Neuron (in vitro differentiated cells): ENCODE measurements around the gene COX4I2.
"Not testable (repeated sequence)": the region's sequence is repeated elsewhere in the genome, so short reads cannot be mapped to it uniquely, and the experiment has no call there.

Experiments
- H2AFZ ChIP-seq: one replicate; pipeline ENCODE4 v1.6.1; 2013; ENCODE audit warnings: low read depth, mild to moderate bottlenecking, inconsistent platforms, low read length, moderate library complexity
- H3K27me3 ChIP-seq: one replicate; pipeline ENCODE4 v1.6.1; 2013; ENCODE audit warnings: low read length; ENCODE audit not compliant: insufficient read depth
- H3K36me3 ChIP-seq: one replicate; pipeline ENCODE4 v1.6.1; 2013; ENCODE audit warnings: low read length; ENCODE audit not compliant: insufficient read depth
- H3K4me1 ChIP-seq: one replicate; pipeline ENCODE4 v1.6.1; 2013; ENCODE audit warnings: low read length; ENCODE audit not compliant: insufficient read depth
- H3K4me3 ChIP-seq: 2 replicates; pipeline ENCODE4 v1.5.1; 2013; ENCODE audit warnings: mild to moderate bottlenecking, low read length, moderate library complexity
- H3K9me3 ChIP-seq: one replicate; pipeline ENCODE4 v1.6.1; 2013; ENCODE audit warnings: low read length

COX4I2 gene

DNA sequence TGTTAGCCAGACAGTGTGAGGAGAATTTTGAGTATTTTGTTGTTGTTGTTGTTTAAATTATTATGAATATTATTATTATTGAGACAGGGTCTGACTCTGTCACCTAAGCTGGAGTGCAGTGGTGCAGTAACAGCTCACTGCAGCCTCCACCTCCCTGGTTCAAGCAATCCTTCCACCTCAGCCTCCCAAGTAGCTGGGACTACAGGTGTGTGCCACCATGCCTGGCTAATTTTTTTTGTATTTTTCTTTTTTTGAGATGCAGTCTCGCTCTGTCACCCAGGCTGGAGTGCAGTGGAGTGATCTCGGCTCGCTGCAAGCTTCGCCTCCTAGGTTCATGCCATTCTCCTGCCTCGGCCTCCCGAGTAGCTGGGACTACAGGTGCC is 14.6 kb upstream of the COX4I2 start:
- not testable (repeated sequence) for H3K36me3 ChIP-seq, H3K4me3 ChIP-seq, H2AFZ ChIP-seq, H3K4me1 ChIP-seq, H3K27me3 ChIP-seq, H3K9me3 ChIP-seq

DNA sequence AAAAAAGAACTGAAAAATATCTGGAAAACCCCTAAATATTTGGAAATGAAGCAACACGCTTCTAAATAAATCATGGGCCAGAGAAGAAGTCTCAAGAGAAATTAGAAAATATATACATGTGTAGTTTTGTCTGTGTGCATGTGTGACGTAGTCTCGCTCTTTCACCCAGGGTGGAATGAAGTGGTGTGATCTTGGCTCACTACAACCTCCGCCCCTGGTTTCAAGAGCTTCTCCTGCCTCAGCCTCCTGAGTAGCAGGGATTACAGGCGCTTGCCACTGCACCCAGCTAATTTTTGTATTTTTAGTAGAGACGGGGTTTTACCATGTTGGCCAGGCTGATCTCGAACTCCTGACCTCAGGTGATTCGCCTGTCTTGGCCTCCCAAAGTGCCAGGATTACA is 11.2 kb upstream of the COX4I2 start:
- H3K4me1 ChIP-seq, H3K9me3 ChIP-seq, H3K36me3 ChIP-seq, H3K4me3 ChIP-seq, H2AFZ ChIP-seq, H3K27me3 ChIP-seq: not testable (repeated sequence)

DNA sequence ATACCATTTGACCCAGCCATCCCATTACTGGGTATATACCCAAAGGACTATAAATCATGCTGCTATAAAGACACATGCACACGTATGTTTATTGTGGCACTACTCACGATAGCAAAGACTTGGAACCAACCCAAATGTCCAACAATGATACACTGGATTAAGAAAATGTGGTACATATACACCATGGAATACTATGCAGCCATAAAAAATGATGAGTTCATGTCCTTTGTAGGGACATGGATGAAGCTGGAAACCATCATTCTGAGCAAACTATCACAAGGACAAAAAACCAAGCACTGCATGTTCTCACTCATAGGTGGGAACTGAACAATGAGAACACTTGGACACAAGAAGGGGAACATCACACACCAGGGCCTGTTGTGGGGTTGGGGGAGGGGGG is 9.7 kb upstream of the COX4I2 start:
- not testable (repeated sequence) for H3K9me3 ChIP-seq, H3K4me3 ChIP-seq, H3K36me3 ChIP-seq, H2AFZ ChIP-seq, H3K27me3 ChIP-seq, H3K4me1 ChIP-seq

DNA sequence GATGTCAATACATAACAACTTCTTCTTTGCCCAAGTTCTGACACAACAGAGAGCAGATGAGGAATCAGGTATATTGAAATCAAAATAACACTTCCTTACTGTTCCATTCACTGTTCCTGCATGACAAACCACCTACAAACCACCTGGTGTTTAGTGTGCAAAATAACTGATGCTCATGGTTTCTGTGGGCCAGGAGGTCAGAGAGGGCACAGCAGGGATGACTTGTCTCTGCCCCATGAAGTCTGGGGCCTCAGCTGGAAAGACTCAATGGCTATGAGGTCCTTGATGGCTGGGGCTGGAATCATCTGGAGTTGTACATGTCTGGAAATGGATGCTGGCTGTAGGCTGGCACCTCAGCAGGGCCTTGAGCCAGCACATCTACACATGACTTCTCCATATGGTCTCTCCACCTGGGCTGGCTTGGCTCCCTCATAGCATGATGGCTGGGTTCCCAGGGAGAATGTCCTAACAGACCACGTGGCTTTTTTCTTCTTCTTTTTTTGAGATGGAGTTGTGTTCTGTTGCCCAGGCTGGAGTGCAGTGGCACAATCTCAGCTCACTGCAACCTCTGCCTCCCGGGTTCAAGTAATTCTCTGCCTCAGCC is 7.4 kb upstream of the COX4I2 start:
- Histone ChIP-seq H3K27me3 (no peaks in the 10 kb centered on the region), H3K9me3 (no peaks in the 10 kb centered on the region), H3K4me3 (no peak overlapping the region), H2AFZ (no peak overlapping the region), H3K36me3 (no peaks in the 10 kb centered on the region), H3K4me1 (no peaks in the 10 kb centered on the region)

DNA sequence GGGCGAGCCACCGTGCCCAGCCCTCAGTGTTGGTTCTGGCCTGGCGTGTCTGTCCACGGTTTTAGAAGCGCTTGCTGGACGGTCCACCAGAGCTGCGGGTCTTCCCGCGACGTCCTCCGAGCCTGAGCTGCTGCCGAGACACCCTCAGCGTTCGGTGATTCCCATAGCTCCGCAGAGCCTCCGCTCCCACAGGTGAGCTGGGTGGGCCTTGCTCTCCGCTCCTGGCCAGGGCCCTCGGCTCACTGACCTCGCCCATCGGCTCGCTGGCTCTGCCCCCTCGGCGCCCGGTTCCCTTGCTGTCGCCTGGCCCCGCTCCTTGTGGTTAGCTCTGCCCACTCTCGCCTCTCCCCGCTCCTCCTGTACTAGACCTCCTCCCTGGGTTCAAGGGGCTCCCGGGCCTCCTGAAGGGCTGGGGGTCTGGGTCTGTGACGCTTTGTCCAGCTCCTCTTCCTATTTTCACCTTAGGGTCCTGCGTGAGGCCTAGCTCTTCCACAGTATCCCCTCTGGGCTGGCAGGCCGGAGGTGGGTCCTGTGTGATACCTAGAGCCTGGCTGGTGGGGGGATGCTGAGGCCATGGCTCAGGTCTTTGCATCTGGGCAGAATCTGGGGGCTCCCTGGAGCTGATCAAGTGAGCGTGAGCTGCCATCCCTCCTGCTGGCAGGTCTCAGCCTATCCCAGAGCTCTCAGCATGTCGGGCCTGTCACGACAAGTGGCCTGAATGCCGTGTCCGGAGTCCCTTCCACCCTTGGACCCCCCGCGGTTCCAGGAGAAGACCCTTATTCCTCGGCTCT is 5.0 kb upstream of the COX4I2 start:
- Histone ChIP-seq H2AFZ (no peak overlapping the region), H3K4me3 (no peak overlapping the region), H3K36me3 (no peaks in the 10 kb centered on the region), H3K9me3 (no peaks in the 10 kb centered on the region), H3K27me3 (no peaks in the 10 kb centered on the region), H3K4me1 (no peaks in the 10 kb centered on the region)

DNA sequence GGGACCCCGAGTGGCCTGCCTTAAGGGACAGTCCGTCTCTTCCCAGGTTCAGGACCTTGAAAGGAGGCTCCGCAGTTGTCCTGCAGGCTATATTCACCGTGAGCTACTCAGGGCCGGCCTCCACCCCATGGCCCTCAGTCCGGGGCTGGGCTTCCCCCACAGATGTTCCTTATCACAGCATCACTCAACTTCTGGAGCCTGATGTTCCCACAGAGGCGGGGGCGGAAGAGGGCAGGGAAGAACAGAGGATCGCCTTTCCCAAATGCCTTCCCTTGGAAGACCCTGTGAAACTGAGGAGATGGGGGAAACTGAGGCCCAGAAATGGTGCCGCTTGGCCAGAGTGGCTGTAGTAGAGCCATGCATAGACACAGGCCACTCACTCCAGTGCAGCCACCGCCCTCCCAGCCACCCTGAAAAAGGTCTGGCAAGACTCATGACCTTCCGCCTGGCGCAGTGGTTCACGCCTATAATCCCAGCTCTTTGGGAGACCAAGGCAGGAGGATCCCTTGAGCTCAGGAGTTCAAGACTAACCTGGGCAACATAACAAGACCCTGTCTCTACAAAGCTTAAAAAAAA is 4.3 kb upstream of the COX4I2 start:
- Histone ChIP-seq H3K36me3 (no peaks in the 10 kb centered on the region), H2AFZ (no peak overlapping the region), H3K4me1 (no peaks in the 10 kb centered on the region), H3K9me3 (no peaks in the 10 kb centered on the region), H3K27me3 (no peaks in the 10 kb centered on the region), H3K4me3 (no peak overlapping the region)

DNA sequence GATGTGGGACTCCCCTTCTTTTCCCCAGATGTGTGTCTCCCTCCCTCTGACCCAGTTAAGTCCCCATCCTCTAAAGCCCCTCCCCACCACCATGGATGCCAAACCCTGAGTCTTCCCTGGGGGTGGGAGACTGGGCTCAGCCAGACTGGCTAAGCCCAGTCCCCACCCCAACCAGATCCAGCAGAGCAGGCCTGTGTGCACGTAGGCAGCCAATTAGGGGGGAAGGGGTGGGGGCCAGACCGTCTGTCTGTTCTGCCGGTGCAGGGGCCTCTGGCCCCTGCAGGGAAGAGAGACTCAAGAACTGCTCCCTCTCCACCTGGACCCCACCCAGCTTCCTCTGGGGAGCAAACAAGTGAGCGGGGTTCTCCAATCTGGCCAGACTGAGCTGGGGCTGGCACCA is 605 bp downstream of the COX4I2 start:
- Histone ChIP-seq H3K9me3 (no peaks in the 10 kb centered on the region), H3K36me3 (no peaks in the 10 kb centered on the region), H3K4me1 (no peaks in the 10 kb centered on the region), H2AFZ (no peak overlapping the region), H3K27me3 (no peaks in the 10 kb centered on the region), H3K4me3 (no peak overlapping the region)

DNA sequence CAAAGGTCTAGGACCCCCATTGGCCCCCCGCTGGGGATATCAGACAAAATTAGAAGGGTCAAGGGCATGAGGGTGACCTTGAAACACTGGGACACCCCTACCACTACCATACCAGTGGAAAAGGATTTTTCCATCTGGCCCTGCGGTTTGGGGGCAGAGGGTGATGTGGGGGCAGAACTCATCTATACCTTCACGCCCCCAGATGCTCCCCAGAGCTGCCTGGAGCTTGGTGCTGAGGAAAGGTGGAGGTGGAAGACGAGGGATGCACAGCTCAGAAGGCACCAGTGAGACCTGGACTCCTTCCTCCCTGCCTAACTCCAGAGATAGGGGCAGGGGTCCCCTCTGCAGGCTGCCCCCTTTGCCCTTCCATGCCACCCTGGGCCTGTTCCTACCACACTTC is 1.1 kb downstream of the COX4I2 start:
- H3K4me1 ChIP-seq: no peaks in the 10 kb centered on the region
- no peak overlapping the region for H2AFZ ChIP-seq
- no peaks in the 10 kb centered on the region for H3K9me3 ChIP-seq
- no peaks in the 10 kb centered on the region for H3K36me3 ChIP-seq
- no peak overlapping the region for H3K4me3 ChIP-seq
- H3K27me3 ChIP-seq: no peaks in the 10 kb centered on the region

DNA sequence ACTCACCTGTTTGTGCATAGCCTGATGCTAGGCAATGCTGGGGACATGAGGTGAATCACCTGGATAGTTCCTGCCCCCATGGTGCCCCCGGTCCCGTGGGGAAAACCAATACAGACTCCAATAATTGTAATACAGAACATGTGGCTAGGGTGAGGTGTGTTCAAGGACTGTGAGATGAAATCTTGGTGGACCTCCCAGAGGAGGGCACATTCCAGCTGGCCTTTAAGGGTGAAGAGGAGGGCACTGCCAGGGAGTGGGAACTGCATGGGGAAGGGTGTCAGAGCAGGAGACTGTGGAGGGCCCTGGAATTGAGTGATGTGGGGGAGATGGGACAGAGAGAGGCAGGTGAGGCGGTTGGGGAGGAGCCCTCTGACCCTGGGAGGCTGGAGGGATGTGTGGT is 2.5 kb downstream of the COX4I2 start:
- no peaks in the 10 kb centered on the region for H3K36me3 ChIP-seq
- no peak overlapping the region for H3K4me3 ChIP-seq
- no peaks in the 10 kb centered on the region for H3K9me3 ChIP-seq
- no peak overlapping the region for H2AFZ ChIP-seq
- no peaks in the 10 kb centered on the region for H3K4me1 ChIP-seq
- no peaks in the 10 kb centered on the region for H3K27me3 ChIP-seq

DNA sequence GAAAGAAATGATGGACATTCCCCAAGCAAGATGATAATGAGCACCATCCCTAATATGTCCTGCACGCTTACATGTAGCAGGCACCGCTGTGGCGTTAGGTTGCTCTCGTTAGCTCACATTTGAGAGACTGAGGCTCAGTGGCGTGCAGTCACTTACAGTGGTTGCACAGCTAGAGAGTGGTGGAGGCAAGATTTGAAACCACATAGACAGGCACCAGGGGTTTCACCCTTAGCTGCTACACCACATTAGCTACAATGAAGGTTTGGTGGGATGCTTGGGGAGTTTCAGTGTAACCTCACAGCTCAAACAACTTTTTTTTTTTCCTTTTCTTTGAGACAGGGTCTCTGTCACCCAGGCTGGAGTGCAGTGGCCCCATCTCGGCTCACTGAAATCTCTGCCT is 3.7 kb downstream of the COX4I2 start:
- Histone ChIP-seq H3K9me3 (no peaks in the 10 kb centered on the region), H3K36me3 (no peaks in the 10 kb centered on the region), H2AFZ (no peak overlapping the region)

DNA sequence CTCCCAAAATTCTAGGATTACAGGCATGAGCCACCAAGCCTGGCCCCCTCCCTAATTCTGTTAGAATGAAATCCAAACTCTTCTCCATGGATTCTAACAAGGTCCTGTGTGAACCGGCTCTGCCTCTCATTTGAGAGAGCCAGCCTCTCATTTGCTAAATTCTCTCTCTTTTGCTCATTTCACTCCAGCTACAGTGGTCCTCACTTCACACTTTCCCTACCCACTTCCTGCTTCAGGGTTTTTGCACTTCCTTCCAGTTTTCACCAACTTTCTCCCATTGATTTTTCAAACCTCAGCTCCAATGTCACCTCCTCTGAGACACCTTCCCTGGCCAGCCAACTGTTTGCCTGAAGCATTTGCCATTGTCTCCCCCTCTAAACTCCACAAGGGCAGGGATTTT is 5.1 kb downstream of the COX4I2 start:
- H3K9me3 ChIP-seq: no peaks in the 10 kb centered on the region
- H3K4me1 ChIP-seq: no peaks in the 10 kb centered on the region
- H2AFZ ChIP-seq: no peak overlapping the region
- no peaks in the 10 kb centered on the region for H3K27me3 ChIP-seq
- no peaks in the 10 kb centered on the region for H3K36me3 ChIP-seq
- H3K4me3 ChIP-seq: no peak overlapping the region

More for the DNA sequence above, 3.7 kb downstream of the COX4I2 start:
- Histone ChIP-seq H3K27me3 (no peaks in the 10 kb centered on the region), H3K4me3 (no peak overlapping the region), H3K4me1 (no peaks in the 10 kb centered on the region)

DNA sequence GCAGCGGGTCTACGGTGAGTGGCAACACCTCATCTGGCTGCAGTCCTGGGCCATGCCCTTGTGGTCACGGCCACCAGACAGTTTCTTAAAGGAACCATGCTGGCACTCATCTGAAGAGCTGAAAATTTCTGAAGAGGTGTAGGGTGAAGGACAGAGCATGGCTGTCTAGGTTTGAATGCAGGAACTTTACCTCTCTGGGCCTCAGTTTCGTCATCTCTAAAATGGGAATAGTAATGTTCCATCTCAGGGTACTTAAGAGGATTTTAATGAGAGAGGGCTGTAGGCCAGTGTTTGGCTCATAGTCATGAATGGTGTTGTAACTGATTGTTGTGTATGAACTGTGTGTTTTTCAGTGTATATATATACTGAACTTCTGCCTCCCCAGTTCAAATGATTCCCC is 5.8 kb downstream of the COX4I2 start:
- Histone ChIP-seq H3K4me3 (no peak overlapping the region), H3K36me3 (no peaks in the 10 kb centered on the region), H3K27me3 (no peaks in the 10 kb centered on the region), H3K4me1 (no peaks in the 10 kb centered on the region), H2AFZ (no peak overlapping the region), H3K9me3 (no peaks in the 10 kb centered on the region)

DNA sequence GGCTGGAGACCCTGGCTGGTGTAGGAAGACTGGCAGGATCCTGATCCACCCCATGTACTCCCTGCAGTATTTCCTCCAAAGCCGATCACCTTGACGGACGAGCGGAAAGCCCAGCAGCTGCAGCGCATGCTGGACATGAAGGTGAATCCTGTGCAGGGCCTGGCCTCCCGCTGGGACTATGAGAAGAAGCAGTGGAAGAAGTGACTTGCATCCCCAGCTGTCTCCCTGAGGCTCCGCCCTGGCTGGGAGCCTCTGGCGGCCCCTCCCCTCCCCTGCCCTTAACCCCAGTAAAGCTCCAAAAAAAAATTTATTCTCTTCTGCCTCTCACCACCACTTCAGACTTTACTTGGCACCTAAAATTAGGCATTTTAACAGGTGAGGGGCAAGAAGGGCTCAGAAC is 7.0 kb downstream of the COX4I2 start:
- no peaks in the 10 kb centered on the region for H3K9me3 ChIP-seq
- H2AFZ ChIP-seq: no peak overlapping the region
- no peaks in the 10 kb centered on the region for H3K36me3 ChIP-seq
- H3K27me3 ChIP-seq: no peaks in the 10 kb centered on the region
- H3K4me1 ChIP-seq: no peaks in the 10 kb centered on the region
- no peak overlapping the region for H3K4me3 ChIP-seq

DNA sequence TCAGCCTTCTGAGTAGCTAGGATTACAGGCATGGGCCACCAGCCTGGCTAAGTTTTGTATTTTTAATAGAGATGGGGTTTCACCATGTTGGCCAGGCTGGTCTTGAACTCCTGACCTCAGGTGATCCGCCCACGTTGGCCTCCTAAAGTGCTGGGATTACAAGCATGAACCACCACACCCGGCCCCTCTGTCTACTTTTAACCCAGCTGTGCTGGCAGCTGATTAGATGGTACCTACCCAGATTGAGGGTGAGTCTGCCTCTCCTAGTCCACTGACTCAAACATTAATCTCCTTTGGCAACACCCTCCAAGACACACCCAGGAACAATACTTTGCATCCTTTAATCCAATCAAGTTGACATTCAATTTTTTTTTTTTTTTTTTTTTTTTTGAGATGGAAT is 10.4 kb downstream of the COX4I2 start:
- H3K27me3 ChIP-seq, H2AFZ ChIP-seq, H3K36me3 ChIP-seq, H3K4me3 ChIP-seq, H3K9me3 ChIP-seq, H3K4me1 ChIP-seq: not testable (repeated sequence)
